ENCODE data around the gene FKBP7. TPM values are rescaled to one million over a fixed set of nuclear protein-coding genes. Genes with fewer than 3 reads are reported as not detected.
A peak's percentile ranks its signal among the peaks of the same experiment; 100 is the strongest.

The FKBP7 gene
- total and polyA plus RNA-seq, 2 of the 13 experiments (the other 11 are each of a cell fraction or from before 2014, with no cell fraction given), result 12.4 to 14.8 TPM

GRCh38 chr2:178450524-178450773 is 28.0 kb downstream of the FKBP7 start (continued):
- TF ChIP-seq GMEB1 (CRISPR knock-in tag; IDR thresholded peaks at IDR 0.05; ENCODE audit: borderline replicate concordance), result no peak
- TF ChIP-seq ZBTB37 (CRISPR knock-in tag; IDR thresholded peaks at IDR 0.05), result no peak
- TF ChIP-seq SMARCC2 (IDR thresholded peaks at IDR 0.05), result no peak
- TF ChIP-seq FLYWCH1 (CRISPR knock-in tag; IDR thresholded peaks at IDR 0.05), result no peak
- no peak for TF ChIP-seq NCOA5 (CRISPR knock-in tag; IDR thresholded peaks at IDR 0.05)
- TF ChIP-seq FOSL2 (CRISPR knock-in tag; IDR thresholded peaks at IDR 0.05), result no peak
- peak; percentile 54; the same call in 1 of the 2 replicates for TF ChIP-seq CREB1 (IDR thresholded peaks at IDR 0.05)
- no peak for TF ChIP-seq CREB1 (CRISPR knock-in tag; IDR thresholded peaks at IDR 0.05)
- TF ChIP-seq ZNF383 (CRISPR knock-in tag; IDR thresholded peaks at IDR 0.05; ENCODE audit: borderline replicate concordance), result no peak
- no peak for TF ChIP-seq REPIN1 (CRISPR knock-in tag; IDR thresholded peaks at IDR 0.05; ENCODE audit: borderline replicate concordance, low read depth)
- TF ChIP-seq ZNF329 (CRISPR knock-in tag; IDR thresholded peaks at IDR 0.05; ENCODE audit: low read depth), result no peak
- TF ChIP-seq BORCS8-MEF2B (CRISPR knock-in tag; IDR thresholded peaks at IDR 0.05), result no peak
- TF ChIP-seq SOX13 (IDR thresholded peaks at IDR 0.05), result no peak
- no peak for TF ChIP-seq SOX13 (CRISPR knock-in tag; conservative IDR thresholded peaks at IDR 0.05 in 1 of 2, IDR thresholded peaks at IDR 0.05 in 1 of 2)
- TF ChIP-seq RCOR2 (CRISPR knock-in tag; IDR thresholded peaks at IDR 0.05), result no peak
- TF ChIP-seq ZNF777 (CRISPR knock-in tag; IDR thresholded peaks at IDR 0.05), result peak; percentile 49; the same call in 1 of the 2 replicates
- TF ChIP-seq ARNT2 (CRISPR knock-in tag; IDR thresholded peaks at IDR 0.05; ENCODE audit: low read depth), result no peak
- TF ChIP-seq SP4 (CRISPR knock-in tag; IDR thresholded peaks at IDR 0.05), result no peak
- TF ChIP-seq MTF1 (CRISPR knock-in tag; IDR thresholded peaks at IDR 0.05), result no peak
- TF ChIP-seq IKZF1 (IDR thresholded peaks at IDR 0.05), result no peak
- no peak for TF ChIP-seq ZNF580 (CRISPR knock-in tag; IDR thresholded peaks at IDR 0.05; ENCODE audit: borderline replicate concordance, low read depth)
- 0 out of 2 replicates have a peak, but pooled peaks have one; percentile 29 for TF ChIP-seq CSRNP1 (CRISPR knock-in tag; IDR thresholded peaks at IDR 0.05)
- no peak for TF ChIP-seq ZNF605 (CRISPR knock-in tag; IDR thresholded peaks at IDR 0.05)
- no peak for TF ChIP-seq ATRX (CRISPR knock-in tag; IDR thresholded peaks at IDR 0.05; ENCODE audit: borderline replicate concordance)
- no peak for TF ChIP-seq ZNF891 (CRISPR knock-in tag; IDR thresholded peaks at IDR 0.05)
- TF ChIP-seq NFIC (IDR thresholded peaks at IDR 0.05; ENCODE audit: low read length), result no peak; the same call in 1 of the 2 replicates
- no peak for TF ChIP-seq KAT2B (IDR thresholded peaks at IDR 0.05; ENCODE audit: borderline replicate concordance, low read depth, low read length)
